DOHH2 (cell line): ENCODE data around the gene RAB4A.

Source experiments
- H3F3A ChIP-seq: fragments of 200-600 bp; sonication (generic), shearing (Covaris generic); 2 replicates; pipeline ENCODE4 v1.6.0; 2016; ENCODE audit warnings: antibody characterized with exemption, mild to moderate bottlenecking; ENCODE audit not compliant: control insufficient read depth, insufficient read depth
- H3K27ac ChIP-seq: fragments of 200-600 bp; sonication (generic); 2 replicates; pipeline ENCODE4 v1.5.1; 2014; ENCODE audit warnings: low read depth, mild to moderate bottlenecking, low read length, moderate library complexity
- H3K27me3 ChIP-seq: fragments of 200-600 bp; sonication (generic); 2 replicates; pipeline ENCODE4 v1.6.1; 2014; ENCODE audit warnings: mild to moderate bottlenecking, low read length, mixed read lengths; ENCODE audit not compliant: control insufficient read depth
- H3K36me3 ChIP-seq: fragments of 200-600 bp; sonication (generic); 2 replicates; pipeline ENCODE4 v1.6.1; 2014; ENCODE audit warnings: mild to moderate bottlenecking, low read length, moderate library complexity, mixed read lengths; ENCODE audit not compliant: control insufficient read depth
- H3K4me1 ChIP-seq: fragments of 200-600 bp; sonication (generic); 2 replicates; pipeline ENCODE4 v1.6.1; 2014; ENCODE audit warnings: mild to moderate bottlenecking, low read length, mixed read lengths; ENCODE audit not compliant: control insufficient read depth
- H3K4me2 ChIP-seq: fragments of 200-600 bp; sonication (generic); 2 replicates; pipeline ENCODE4 v1.6.0; 2014; ENCODE audit warnings: mild to moderate bottlenecking, low read length, moderate library complexity
- H3K4me3 ChIP-seq: fragments of 200-600 bp; sonication (generic); 2 replicates; pipeline ENCODE4 v1.5.1; 2014; ENCODE audit warnings: mild to moderate bottlenecking, low read length, mixed read lengths
- H3K79me2 ChIP-seq: fragments of 200-600 bp; sonication (generic); 2 replicates; pipeline ENCODE4 v1.6.1; 2014; ENCODE audit warnings: mild to moderate bottlenecking, low read length, mixed read lengths; ENCODE audit not compliant: control insufficient read depth
- H3K9me2 ChIP-seq: fragments of 200-600 bp; sonication (generic); replicated peaks from 2 replicates; pipeline ENCODE4 v1.6.1; 2014; ENCODE audit warnings: mild to moderate bottlenecking, low read length, mixed read lengths; ENCODE audit not compliant: control insufficient read depth
- H3K9me3 ChIP-seq: fragments of 200-600 bp; sonication (generic); 2 replicates; pipeline ENCODE4 v1.6.1; 2014; ENCODE audit warnings: antibody characterized with exemption, low read length, mixed read lengths; ENCODE audit not compliant: control insufficient read depth, insufficient read depth
- H4K20me1 ChIP-seq: fragments of 200-600 bp; sonication (generic); 2 replicates; pipeline ENCODE4 v1.6.0; 2014; ENCODE audit warnings: low read depth, mild to moderate bottlenecking, antibody characterized with exemption, low read length, moderate library complexity; ENCODE audit not compliant: control insufficient read depth, insufficient read depth
- EZH2phosphoT487 ChIP-seq: fragments of 200-600 bp; sonication (generic); IDR thresholded peaks from 2 replicates; pipeline ENCODE4 v1.6.1; 2017; ENCODE audit warnings: borderline replicate concordance, mild to moderate bottlenecking, antibody characterized with exemption, low read length, moderate library complexity, mixed read lengths
- TF ChIP-seq, protein P1 (sequence below): fragments of 200-600 bp; sonication (generic); IDR thresholded peaks from one replicate; pipeline ENCODE4 v1.5.1; 2014; ENCODE audit warnings: antibody characterized with exemption, mild to moderate bottlenecking, low read depth, low read length; ENCODE audit not compliant: poor library complexity, severe bottlenecking

The RAB4A gene

DNA sequence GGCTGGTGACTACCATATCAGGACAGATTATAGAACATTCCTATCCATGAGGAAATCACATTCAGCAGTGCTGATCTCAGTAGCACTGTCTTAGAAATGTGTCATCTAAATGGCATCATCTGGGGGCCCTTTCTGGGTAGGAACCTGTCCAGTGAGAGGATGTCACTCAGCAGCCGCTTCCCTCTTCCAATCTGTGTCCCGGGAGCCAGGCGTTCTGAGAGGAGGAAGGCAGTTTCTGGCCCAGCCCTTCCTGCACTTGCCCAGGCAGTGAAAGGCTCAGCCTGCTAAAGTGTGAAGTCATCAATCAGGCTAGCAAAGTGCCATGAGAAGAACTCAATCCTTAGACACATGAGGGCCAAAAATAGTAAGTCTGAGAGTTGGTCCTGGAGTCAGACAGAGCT is 25.6 kb downstream of the RAB4A start:
- H3K79me2 ChIP-seq, result no peaks in the 10 kb centered on the region
- no peaks in the 10 kb centered on the region for H3K9me2 ChIP-seq
- peaks cover 39% of the 10 kb centered on the region for H3K36me3 ChIP-seq
- TF ChIP-seq, protein P1, sequence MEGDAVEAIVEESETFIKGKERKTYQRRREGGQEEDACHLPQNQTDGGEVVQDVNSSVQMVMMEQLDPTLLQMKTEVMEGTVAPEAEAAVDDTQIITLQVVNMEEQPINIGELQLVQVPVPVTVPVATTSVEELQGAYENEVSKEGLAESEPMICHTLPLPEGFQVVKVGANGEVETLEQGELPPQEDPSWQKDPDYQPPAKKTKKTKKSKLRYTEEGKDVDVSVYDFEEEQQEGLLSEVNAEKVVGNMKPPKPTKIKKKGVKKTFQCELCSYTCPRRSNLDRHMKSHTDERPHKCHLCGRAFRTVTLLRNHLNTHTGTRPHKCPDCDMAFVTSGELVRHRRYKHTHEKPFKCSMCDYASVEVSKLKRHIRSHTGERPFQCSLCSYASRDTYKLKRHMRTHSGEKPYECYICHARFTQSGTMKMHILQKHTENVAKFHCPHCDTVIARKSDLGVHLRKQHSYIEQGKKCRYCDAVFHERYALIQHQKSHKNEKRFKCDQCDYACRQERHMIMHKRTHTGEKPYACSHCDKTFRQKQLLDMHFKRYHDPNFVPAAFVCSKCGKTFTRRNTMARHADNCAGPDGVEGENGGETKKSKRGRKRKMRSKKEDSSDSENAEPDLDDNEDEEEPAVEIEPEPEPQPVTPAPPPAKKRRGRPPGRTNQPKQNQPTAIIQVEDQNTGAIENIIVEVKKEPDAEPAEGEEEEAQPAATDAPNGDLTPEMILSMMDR, result no peak
- TF ChIP-seq EZH2phosphoT487, result no peak
- no peaks in the 10 kb centered on the region for H3K27me3 ChIP-seq
- H3K27ac ChIP-seq, result no peak overlapping the region
- H3K4me1 ChIP-seq, result no peaks in the 10 kb centered on the region
- no peak overlapping the region for H3K4me3 ChIP-seq
- no peaks in the 10 kb centered on the region for H3F3A ChIP-seq
- H3K9me3 ChIP-seq, result no peaks in the 10 kb centered on the region
- no peaks in the 10 kb centered on the region for H4K20me1 ChIP-seq
- no peak overlapping the region for H3K4me2 ChIP-seq

GRCh38 chr1:229297746-229298145 is 26.8 kb downstream of the RAB4A start:
- no peaks in the 10 kb centered on the region for H4K20me1 ChIP-seq
- no peaks in the 10 kb centered on the region for H3K27me3 ChIP-seq
- no peak overlapping the region for H3K4me3 ChIP-seq
- no peaks in the 10 kb centered on the region for H3K9me2 ChIP-seq
- no peak overlapping the region for H3K27ac ChIP-seq
- H3K4me1 ChIP-seq, result no peaks in the 10 kb centered on the region
- H3K79me2 ChIP-seq, result no peaks in the 10 kb centered on the region
- no peak overlapping the region for H3K4me2 ChIP-seq
- H3K36me3 ChIP-seq, result peaks cover 45% of the 10 kb centered on the region
- no peaks in the 10 kb centered on the region for H3F3A ChIP-seq
- no peaks in the 10 kb centered on the region for H3K9me3 ChIP-seq
- no peak for TF ChIP-seq EZH2phosphoT487
- TF ChIP-seq, protein P1, result no peak

GRCh38 chr1:229298420-229298819 is 27.5 kb downstream of the RAB4A start:
- Histone ChIP-seq H3K4me3 (no peak overlapping the region), H3F3A (no peaks in the 10 kb centered on the region), H3K4me1 (no peaks in the 10 kb centered on the region), H3K9me2 (no peaks in the 10 kb centered on the region), H3K4me2 (no peak overlapping the region), H3K36me3 (peaks cover 52% of the 10 kb centered on the region), H3K27me3 (no peaks in the 10 kb centered on the region), H3K27ac (no peak overlapping the region), H3K79me2 (no peaks in the 10 kb centered on the region), H4K20me1 (no peaks in the 10 kb centered on the region), H3K9me3 (no peaks in the 10 kb centered on the region)
- TF ChIP-seq EZH2phosphoT487, result no peak
- TF ChIP-seq, protein P1, result no peak
